Globus pallidus (tissue), 1 donor: ENCODE data around the gene KLF13.

Experiments
- DNase-seq: peaks from one replicate; pipeline ENCODE4 v3.0.0-alpha.2; 2015; ENCODE audit warnings: low spot score

The KLF13 gene

DNA sequence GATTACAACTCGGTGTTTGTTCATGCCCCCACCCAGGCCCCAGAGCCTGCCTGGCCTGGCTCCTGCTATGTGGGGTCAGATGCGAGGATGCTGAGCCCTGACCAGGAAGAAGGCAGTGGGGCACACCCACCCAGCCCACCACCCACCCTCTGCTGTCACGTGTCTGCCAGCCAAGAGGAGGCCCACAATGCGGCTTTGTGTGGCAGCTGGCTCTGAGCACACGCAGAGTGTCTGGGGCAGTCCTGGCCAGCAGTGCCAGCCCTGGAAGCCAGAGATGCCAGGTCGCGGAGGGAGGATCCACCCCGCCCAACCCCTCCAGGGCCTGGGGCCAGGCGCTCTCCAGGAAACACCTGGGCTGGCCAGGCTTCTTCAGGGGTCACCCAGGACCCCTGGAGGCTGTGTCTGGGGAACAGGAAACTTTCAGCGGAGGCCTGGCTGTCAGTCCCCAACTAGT, 26.4 kb upstream of the KLF13 start:
- DNase-seq: peak; percentile 98

DNA sequence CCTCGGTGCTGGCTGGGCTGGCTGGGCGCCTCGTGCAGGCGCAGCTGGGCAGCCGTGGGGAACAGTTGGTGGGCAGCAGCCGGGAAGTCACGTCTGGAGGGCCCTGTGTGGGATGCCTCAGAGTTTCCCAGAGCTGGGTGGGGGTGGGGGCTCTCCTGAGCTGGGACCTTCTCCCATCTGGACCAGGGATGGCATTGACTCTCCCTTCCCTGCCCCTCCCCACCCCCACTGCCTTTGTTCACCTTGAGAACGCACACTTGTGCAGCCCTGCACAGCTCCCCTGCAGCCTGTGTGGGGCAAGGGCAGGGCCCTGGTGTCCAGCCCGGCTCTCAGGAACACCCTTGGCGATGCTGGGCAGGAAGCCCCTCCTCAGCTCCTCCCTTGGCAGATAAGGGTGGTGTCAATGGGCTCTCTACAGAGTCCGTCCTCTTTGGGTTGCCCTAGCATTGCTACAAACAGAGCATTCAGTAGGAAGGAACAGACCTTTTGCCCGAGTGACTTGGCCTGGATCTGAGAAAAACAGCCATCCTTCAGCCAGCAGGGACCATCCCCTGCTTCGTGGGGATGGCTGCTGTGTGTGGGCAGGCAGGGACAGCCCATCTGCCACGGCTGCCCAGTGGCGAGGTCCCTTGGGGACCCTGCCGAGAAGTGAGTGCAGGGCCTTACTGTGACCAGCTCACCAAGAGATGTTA, 25.5 kb upstream of the KLF13 start:
- DNase-seq: no peak

DNA sequence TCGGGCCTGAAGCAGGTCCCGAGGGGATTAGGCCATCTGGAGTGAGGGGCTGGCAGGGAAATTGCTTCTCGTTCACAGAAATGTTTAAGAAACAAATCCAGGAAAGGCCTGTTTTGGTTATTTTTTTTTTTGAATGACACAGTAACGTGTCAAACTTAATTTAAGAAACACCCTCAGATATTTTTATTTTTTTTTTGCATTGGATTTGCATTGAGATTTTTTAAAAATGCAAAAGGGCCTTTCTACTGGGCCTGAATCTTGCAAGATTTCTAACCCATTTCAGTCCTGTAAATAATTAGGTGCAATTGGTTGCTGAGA, 25.0 kb upstream of the KLF13 start:
- no peak for DNase-seq

DNA sequence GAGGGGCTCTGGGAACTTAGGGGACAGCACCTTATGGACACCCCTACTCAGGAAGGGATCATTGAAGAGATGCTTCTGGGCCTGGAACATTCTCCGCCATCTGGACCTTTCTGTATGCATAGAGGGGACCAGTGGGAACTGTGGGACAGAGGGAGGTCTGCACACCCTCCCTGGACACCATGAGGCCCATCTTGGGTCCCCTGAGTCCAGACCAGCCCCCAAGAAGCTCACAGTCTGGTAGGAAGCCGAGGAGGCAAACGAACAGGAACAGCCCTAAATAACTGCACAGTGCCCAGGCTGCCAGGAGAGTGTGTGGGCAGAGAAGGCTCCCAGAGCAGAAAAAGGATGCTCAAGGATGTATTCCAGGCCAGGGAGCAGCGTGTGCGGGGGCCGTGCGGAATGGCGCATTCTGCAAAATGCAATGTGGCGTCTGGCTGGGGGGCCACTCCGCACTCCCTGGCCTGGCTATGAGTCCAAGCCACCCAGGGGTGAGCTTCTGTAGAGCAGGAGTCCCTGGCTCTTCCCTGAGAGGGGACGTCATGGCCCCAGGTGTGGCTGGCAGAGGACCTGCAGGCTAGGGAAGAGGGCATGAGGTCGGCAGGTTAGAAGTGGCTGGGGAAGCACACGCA, 24.5 kb upstream of the KLF13 start:
- no peak for DNase-seq

DNA sequence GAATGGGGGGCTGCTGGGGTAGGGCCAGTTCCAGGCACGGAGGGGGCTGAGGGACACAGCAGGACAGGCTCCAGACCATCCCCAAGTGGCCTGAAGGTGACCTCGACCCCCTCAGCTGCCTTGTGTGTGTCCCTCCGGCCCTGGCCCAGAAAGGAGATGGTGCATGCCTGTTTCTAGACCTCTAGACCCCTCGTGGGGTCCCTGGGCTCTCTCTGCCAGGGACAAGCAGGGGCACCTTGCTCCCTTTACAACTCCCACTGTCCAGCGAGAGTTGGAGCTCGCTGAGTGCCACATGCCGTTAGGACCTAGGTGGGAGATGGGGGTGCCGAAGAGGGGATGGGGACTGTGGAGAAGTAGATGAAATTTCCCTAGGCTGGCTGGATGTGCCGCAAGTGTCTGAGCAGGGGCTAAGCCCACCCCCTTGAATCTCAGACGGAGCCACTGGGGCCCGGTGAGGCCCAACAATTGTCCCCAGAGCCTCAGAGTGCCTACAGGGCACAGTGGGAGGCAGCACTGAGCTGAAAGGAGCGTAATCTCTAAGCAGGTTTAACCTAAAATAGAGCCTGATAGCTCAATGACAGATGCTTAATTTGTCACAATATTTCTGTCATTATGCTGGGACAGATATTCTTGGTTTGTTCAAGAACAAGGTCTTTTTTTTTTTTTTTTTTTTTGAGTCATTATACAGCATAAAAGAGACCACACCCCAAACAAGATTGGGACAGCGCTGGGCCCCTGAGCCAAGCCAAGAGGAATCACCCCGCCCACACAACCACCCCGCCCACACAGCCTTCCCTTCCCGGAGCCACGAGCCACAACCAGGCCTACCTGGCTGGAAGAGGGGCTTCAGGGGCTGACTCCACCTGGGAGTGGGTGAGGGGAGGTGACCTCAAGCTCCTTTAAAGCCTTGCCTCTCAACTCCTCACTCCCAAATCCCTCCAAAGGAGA, 23.6 kb upstream of the KLF13 start:
- no peak for DNase-seq

DNA sequence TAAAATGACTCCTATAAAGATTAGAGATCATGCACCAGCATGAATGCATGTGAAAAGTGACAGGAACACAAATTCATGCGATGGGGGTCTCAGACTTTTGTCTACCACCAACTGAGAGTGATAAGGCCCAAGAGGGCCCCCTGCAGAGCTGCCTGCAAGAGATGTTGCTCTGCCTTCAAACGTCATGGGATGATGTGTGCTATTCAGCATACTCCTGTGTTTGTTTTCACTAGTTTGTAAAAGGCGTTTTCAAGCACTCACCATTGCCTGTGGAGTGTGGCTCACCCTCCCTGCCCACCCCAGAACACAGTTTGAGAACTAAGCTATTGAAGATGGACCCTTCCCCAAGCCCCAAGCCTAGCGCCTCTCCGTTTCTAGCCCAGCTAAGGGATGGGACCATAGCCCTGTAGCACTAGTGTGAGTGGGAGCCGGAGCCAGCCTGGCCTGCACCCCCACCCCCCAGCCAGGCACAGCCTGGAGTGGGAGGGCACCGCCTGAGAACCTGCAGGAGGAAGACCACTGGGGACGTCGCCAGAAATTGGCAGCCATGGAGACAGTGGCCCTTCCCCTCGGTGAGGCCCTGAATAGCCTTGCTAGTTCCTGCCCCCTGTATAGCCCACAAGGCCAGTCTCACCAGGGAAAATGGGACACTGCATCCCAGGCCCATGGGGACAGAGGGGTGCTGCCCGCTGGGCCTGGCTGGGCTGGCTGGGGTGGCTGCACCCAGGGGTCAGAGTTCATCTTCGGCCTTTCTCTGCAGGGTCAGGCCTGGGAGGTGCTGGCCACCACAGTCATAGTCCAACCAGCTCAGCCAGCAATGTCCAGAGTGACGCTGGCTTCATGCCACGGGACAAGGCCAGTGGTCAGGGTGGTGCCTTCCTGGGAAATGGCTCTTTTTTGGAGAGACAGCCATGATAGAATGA, 22.6 kb upstream of the KLF13 start:
- no peak for DNase-seq

DNA sequence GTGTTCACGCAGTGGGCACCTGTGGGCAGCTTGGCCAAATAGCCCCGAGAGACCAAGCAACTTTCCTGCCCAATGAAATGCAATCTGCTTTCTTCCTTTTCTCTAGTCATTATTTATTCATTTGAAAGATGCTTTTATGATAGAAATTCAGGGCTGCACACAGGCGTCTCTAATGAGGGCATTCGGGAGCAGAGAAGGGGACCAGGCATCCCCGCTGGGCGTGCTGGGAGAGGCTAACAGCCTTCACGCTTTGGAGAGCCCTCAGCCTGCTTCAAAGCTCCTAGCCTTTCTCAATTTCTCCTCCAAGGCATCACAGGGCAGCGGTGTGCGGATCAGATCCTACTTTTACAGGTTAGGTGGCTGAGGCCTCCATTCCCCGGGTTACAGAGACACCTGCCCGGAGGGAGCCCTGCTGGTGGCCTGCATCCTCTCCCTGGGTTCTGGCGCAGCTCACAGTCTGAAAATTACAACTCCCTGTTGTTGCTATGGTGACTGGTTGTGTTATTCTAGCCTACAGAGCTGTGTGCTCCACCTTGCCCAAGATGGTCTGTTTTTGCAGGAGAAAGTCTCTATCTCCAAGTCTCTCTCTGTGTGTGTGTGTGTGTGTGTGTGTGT, 21.8 kb upstream of the KLF13 start:
- DNase-seq: no peak

DNA sequence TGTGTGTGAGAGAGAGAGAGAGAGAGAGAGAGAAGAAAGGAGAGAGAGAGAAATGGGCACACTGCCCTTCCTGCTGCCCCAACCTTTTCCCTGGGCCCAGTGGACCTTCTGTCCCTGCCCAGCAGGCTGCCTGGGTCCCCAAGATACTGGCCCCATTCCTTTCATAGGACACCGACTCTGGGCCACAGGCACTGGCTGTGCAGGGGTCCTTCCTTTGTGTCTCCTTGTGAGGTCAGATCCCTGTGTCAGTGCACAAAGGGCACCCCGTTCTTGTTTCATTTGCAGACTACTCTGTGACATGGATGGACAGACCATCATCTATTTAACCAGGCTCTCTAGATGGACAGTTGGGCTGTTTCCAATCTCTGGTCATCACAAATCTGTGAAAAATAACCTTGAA, 21.3 kb upstream of the KLF13 start:
- DNase-seq: no peak

DNA sequence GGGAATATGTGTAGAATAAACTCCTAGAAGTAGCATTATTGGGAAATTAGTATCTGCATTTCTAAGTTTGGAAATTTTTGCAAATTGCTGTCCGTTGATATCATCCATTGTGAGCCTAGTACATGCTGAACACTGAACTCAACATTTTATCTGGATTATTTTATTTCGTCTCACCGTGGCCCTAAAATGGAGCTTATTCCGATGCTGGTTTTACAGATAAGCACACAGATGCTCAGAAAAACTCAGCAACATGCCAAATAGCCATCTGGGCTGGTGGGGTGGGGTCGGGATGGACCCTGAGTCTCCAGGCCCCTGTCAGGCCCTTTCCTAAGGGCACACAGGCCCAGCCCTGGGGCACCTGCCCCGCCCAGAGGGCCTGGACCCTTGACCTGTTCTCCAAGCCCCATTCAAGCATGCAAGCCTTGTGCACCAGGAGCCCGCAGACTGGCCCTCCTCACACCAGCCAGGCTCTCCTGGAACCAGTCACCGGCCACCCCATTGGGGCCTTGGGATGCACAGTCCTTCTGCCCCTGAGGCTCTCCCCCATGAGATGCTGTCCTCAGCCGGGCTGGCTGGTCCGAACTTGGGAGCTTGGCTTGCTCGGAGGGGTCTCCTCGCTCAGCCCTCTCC, 20.7 kb upstream of the KLF13 start:
- DNase-seq: no peak

DNA sequence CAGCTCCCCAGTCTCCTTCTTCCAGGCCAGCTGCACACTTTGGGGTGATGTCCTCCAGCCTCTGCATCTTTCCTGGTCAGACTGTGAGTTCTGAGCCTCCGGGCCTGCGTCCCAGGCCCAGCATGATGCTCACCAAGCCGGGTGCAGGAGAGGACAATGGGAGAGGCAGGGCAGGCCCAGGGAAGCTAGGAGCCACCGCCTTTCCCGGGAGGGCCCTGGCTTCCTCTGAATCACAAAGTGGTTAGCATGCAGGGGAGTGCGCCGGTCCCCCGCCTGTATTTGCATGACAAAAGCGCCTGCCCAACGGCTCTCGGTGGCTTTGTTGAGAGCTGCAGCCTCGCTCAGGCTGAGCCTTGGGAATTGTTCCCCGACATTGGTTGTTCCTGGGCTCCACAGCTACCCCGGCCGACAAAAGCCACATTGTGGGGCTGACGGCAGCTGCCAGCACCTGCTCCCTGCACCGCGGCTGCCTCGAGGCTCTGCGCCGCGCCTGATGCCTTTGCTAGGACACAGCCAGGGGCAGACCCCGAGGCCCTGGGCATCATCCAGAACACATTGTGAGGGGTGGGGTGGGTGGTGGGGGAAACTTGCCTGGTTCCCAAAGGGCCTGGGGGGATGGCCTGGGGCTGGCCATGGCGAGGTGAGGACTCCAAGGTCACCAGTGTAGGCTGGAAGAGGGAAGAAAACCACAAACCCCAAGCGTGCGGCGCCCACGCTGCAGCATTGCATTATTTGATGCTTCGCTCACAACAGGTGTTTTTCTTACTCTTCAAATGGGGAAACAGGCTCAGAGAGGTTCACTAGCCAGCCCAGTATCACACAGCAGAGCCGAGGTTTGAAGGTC, 20.0 kb upstream of the KLF13 start:
- DNase-seq: peak; percentile 96

DNA sequence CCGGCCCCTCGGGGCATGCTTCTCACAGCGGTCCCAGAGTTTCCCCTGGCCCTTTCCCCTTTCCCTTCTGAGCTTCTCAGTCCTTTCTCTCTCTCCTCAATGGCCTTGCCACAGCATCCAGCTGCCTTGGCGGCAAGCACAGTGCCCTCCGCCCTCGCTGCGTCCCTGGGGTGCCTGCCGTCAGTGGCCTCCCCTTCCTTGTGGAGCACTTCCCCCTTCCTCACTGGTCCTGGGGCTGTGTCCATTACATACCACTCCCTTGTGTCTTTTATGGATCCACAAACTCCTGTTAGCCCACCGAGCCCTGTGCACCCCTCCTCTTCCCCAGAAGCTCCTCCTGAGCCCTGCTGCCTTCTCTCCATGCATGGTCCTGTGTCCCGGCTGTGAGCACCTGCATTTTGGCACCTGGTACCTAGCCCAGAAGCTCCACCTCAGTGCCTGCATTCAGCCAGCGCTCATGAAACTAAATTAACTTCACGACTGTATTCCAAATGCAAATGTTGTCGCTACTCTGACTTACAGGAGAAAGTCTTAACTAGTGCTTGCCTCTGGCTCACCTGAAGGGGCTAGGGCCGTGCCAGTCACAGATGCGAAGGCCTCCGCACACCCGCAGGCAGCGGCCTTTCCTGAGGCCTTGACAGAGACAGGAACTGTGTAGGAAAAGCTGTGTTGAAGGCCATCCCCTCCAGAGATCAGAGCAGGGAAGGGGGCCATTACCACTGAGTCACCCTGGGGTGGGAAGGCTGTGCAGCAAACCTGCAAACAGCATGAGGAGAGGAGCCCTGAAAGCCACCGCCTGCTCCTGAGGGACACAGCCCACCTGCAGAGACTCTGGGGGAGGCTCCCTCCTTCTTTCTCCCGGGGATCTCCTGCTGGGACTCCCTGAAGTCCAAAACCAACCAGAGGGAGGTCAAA, 19.1 kb upstream of the KLF13 start:
- DNase-seq: no peak

DNA sequence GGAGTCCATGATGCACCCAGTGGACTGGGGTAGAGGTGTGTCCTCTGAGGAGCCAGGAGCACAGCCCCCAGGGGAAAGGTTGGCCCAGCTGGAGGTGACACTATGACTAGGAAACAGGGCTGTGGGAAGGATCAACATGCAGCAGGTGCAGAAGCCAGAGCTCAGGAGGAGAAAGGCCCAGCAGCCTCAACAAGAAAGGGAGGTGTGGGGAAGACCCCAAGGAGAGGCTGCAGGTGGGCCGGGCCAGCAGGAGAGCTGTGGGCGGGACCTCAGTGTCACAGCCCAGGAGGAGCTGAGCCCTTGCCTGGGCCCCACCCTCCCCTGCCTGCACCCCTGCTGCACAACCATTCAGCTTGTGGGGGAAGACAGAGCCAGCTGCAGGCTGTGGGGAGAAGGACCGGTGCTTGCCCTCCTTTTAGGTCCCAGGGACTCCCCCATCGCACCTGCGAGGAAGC, 18.4 kb upstream of the KLF13 start:
- DNase-seq: no peak

DNA sequence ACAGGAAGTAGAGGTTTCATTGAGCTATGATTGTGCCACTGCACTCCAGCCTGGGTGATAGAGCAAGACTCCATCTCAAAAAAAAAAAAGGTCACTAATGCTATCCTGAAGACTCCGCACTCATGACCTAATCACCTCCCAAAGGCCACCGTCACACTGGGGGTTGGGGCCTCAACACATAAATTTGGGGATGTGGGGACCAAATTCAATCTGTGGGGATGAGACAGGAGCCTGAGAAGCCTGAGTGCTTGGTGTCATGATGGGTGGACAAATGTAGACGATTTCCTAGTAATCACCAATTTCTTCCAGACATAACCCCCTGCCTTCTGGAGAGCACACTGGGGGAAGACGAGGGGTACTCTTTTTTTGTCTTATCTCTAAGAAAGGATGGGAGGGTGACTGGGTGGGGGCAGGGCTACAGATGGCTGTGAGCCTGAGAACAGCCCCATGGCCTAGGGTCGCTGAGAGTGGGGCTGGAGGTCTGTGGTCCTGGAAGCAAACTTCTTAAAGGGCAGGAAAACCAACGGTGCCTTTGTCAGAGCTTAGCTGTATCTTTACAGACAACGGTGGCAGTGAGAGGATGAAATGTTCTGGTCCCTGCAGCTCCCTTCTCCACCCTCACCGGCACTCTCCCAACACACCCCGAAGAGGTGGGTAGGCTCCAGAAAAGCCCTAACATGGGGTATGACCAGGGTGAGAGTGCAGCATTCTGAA, 16.6 kb upstream of the KLF13 start:
- DNase-seq: no peak

DNA sequence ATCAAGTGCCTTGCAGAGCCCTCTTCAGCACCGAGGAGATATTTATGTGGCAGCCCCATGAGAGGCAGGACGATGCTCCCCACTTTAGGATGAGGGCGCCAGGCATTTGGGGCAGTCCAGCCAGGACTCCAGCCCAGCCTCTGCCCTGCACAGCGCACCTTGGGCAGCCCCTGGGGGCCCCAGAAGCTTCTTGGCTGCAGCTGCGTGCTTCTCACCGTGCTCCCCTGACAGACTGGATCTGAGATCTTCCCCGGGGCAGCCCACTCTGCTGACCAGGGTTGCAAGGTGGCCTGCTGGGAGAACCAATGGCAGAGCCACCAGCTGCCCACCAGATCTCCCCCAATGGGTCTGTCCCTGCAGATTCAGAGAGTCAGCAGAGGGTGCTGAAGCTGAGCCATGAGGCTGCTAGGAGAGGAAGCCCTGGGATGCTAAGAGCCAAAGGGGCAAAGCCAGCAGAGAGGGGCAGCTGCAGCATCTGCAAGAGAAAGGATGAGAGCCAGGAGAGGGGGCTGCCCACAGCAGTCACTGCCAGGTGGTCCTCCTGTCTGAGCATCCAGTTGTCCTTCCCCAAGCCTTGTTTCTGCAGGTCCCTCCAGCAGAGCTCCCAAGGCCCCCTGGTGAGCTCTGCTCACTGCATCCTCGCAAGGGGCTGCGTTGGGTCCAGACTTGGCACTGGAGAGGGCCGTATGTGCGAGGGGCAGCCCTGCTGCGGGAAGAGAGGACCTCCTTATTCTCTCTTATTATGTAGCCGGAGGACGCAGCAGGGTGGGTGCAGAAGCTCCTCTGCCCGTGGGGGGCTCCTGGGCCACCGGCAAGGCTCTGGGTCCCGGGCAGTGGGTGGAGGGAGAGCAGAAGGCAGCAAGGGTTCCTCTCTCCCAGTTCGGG, 14.7 kb upstream of the KLF13 start:
- DNase-seq: no peak

DNA sequence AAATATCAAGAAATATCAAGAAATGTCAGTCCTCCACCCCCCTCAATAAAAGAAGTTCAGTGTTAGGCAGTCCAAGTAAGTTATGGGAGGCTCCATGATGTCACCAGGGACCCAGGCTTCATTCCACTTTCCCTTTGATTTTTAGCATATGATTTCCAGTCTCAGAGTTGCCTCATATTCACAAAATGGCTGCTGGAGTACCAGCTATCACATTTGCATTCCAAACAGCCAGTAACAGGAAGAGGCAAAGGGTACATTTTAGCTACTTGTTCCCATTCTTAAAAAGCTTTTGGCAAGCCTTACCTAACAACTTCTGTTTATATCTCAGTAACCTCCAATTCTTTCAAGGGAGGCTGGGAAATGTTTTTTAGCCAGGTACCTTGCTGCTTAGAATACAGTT, 13.4 kb upstream of the KLF13 start:
- DNase-seq: no peak

DNA sequence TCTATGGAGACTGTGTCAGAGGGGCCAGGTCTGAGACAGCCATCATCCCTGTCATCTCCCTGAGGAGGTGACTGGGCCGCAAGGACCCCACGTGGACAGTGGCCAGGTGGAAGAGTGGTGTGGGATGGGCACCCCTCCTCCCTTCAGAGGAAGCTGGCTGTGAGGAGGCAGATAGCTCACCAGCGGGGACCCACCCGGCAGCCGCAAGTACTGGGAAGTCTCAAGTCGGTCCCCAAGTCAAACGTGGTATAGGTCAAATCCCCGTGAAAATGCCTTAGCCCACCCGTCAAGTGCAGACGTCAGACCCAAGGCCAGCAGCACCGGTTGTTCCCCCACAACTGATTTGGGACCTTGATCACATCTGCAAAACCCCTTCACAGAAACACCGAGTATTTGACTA, 12.3 kb upstream of the KLF13 start:
- DNase-seq: no peak

DNA sequence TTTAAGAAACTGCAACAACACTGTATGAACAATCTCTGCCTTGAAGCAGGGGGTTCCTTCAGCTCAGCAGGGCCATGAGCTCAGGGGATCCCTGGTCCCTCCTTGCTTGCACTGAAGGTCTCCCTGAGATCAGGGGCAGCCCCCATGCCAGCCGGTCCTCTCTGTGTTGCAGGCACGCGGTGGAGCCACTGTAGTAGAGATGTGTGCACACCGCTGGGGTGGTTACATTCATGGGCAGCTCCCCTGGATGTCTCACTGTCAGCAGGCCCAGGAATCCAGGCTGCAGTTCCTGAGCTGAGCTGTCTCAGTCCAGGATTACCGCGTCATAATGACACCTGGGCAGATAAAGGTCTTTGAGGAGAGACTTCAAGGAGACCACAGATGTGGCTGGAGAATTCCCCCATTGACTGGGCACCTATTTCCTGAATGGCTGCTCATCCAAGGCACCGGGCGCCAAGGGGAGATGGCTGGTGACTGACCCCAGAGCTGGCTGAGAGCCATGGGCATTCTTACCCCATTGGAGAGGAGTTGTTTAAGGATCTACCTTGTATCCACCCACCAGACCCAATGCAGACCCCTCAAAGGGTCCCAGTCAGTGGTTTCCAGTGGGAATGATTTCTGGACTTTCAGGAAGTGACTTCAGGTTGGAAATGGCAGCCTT, 10.4 kb upstream of the KLF13 start:
- DNase-seq: no peak
